Endothelial cell of umbilical vein (primary cell): ENCODE measurements around the gene TWIST2. TPM values are rescaled to one million over a fixed set of nuclear protein-coding genes. Genes with fewer than 3 reads are reported as not detected.

ENCODE experiments used
- BruUV-seq: library from RNA; stranded (reverse); fragments of 400-500 nt; replicated peaks from 2 replicates; lab custom pipeline; 2021; lab: Mats Ljungman, UMichigan
- CTCF ChIA-PET: fragments of 300-600, 350-600 bp; sonication (Branson Sonifier 250); formaldehyde crosslinking; loops from one replicate; lab custom pipeline; 2021; ENCODE audit warnings: antibody characterized with exemption, inconsistent platforms; lab: Charles Lee
- POLR2A ChIA-PET: fragments of 300-600, 350-600 bp; sonication (Branson Sonifier 250); formaldehyde crosslinking; loops from one replicate; lab custom pipeline; 2021; ENCODE audit warnings: antibody characterized with exemption, inconsistent platforms; lab: Charles Lee
- DNase-seq: peaks from one replicate; pipeline ENCODE4 v3.0.0-alpha.2; 2011; ENCODE audit warnings: low read depth, low spot score
- FAIRE-seq: peaks from 2 replicates; lab custom pipeline; 2011; peaks lifted over from hg19 to GRCh38; lab: Jason Lieb, UNC
- H2AFZ ChIP-seq: 2 replicates; pipeline ENCODE4 v1.6.0; 2012; ENCODE audit warnings: low read depth, low read length, control low read depth, inconsistent platforms
- H3K27ac ChIP-seq: 2 replicates; pipeline ENCODE4 v1.5.1; 2011; ENCODE audit warnings: low read depth, mild to moderate bottlenecking, control low read depth, low read length, moderate library complexity; ENCODE audit not compliant: insufficient read depth
- H3K27me3 ChIP-seq, 2 experiments: 2 replicates each; pipeline versions ENCODE4 v1.6.0 to v1.6.1; 2011; ENCODE audit warnings: low read length in 2 of 2, mixed read lengths in 1 of 2; ENCODE audit not compliant: control insufficient read depth in 2 of 2, insufficient read depth in 2 of 2
- H3K36me3 ChIP-seq, 2 experiments: 2 replicates in 1 of 2; 3 replicates in 1 of 2; pipeline ENCODE4 v1.5.1; 2011; ENCODE audit warnings: low read length in 2 of 2, mild to moderate bottlenecking in 1 of 2, moderate library complexity in 1 of 2; ENCODE audit not compliant: control insufficient read depth in 2 of 2, insufficient read depth in 2 of 2; ENCODE audit errors: extremely low read depth in 1 of 2
- H3K4me1 ChIP-seq: 3 replicates; pipeline ENCODE4 v1.5.1; 2011; ENCODE audit warnings: mild to moderate bottlenecking, low read length; ENCODE audit not compliant: control insufficient read depth, insufficient read depth; ENCODE audit errors: extremely low read depth
- H3K4me2 ChIP-seq: 2 replicates; pipeline ENCODE4 v1.6.1; 2011; ENCODE audit warnings: low read length, control low read depth, mixed read lengths; ENCODE audit not compliant: insufficient read depth
- H3K4me3 ChIP-seq, 3 experiments: fragments of 200-600 bp in 1 of 3; sonication (generic), shearing (Covaris generic) in 1 of 3; replicated peaks in 1 of 3; 2 replicates each; pipeline ENCODE4 v1.5.1; 2011 to 2016; ENCODE audit warnings: control low read depth in 3 of 3, low read length in 3 of 3, mild to moderate bottlenecking in 2 of 3, inconsistent platforms in 1 of 3, low read depth in 1 of 3, moderate library complexity in 1 of 3; ENCODE audit not compliant: insufficient read depth in 1 of 3
- H3K79me2 ChIP-seq: 2 replicates; pipeline ENCODE4 v1.6.0; 2012; ENCODE audit warnings: low read length, inconsistent platforms; ENCODE audit not compliant: control insufficient read depth, insufficient read depth
- H3K9ac ChIP-seq: replicated peaks from 2 replicates; pipeline ENCODE3; 2011; ENCODE audit warnings: low read length, control low read depth; ENCODE audit not compliant: insufficient read depth; ENCODE audit errors: extremely low read depth
- H3K9me1 ChIP-seq: replicated peaks from 3 replicates; pipeline ENCODE4 v1.6.0; 2011; ENCODE audit warnings: mild to moderate bottlenecking, low read length; ENCODE audit not compliant: control insufficient read depth, insufficient read depth; ENCODE audit errors: extremely low read depth
- H3K9me3 ChIP-seq: replicated peaks from 2 replicates; pipeline ENCODE4 v1.5.1; 2012; ENCODE audit warnings: low read length, inconsistent platforms; ENCODE audit not compliant: control insufficient read depth, insufficient read depth
- H4K20me1 ChIP-seq: replicated peaks from 2 replicates; pipeline ENCODE3; 2011; ENCODE audit warnings: mild to moderate bottlenecking, low read length; ENCODE audit not compliant: control insufficient read depth, insufficient read depth; ENCODE audit errors: extremely low read depth
- EZH2 ChIP-seq: IDR thresholded peaks from 2 replicates; pipeline ENCODE4 v1.6.1; 2012; ENCODE audit warnings: borderline replicate concordance, low read depth, mild to moderate bottlenecking, moderate library complexity, low read length, inconsistent platforms; ENCODE audit not compliant: severe bottlenecking
- FOS ChIP-seq: IDR thresholded peaks from 2 replicates; pipeline ENCODE4 v1.6.1; 2011; ENCODE audit warnings: mild to moderate bottlenecking, low read length, moderate library complexity, borderline replicate concordance; ENCODE audit not compliant: insufficient read depth
- GATA2 ChIP-seq: IDR thresholded peaks from 2 replicates; pipeline ENCODE4 v1.7.0; 2011; ENCODE audit warnings: low read depth, mild to moderate bottlenecking, moderate library complexity, mixed read lengths, low read length; ENCODE audit not compliant: insufficient read length, insufficient read depth
- JUN ChIP-seq: IDR thresholded peaks from 2 replicates; pipeline ENCODE4 v1.6.1; 2011; ENCODE audit warnings: borderline replicate concordance, low read depth; ENCODE audit not compliant: insufficient read length, insufficient read depth
- MAX ChIP-seq: IDR thresholded peaks from 2 replicates; pipeline ENCODE4 v1.6.1; 2011; ENCODE audit not compliant: insufficient read depth, insufficient read length
- MYC ChIP-seq: IDR thresholded peaks from one replicate; pipeline ENCODE4 v1.6.1; 2011; ENCODE audit warnings: mild to moderate bottlenecking, low read depth, low read length
- POLR2A ChIP-seq: IDR thresholded peaks from 2 replicates; pipeline ENCODE4 v1.6.1; 2012; ENCODE audit warnings: low read depth, mild to moderate bottlenecking, control low read depth, low read length
- POLR2AphosphoS5 ChIP-seq: IDR thresholded peaks from 2 replicates; pipeline ENCODE4 v1.6.1; 2012; ENCODE audit warnings: low read depth, mild to moderate bottlenecking, control low read depth, low read length, moderate library complexity; ENCODE audit not compliant: insufficient read depth
- dilution Hi-C: fragments of 300-500 bp; cut with MboI; formaldehyde crosslinking; loops from one replicate; pipeline ENCODE4 v1.15.0; 2019; ENCODE audit warnings: low sequenced_read_pairs; ENCODE audit not compliant: extremely low pct_ligation_motif_present
- intact Hi-C: fragments of 100-400 bp; cut with micrococcal nuclease; formaldehyde crosslinking; loops from one replicate; pipeline ENCODE4 v1.10.0; 2022
- polyA plus RNA-seq, 4 experiments: library from polyadenylated mRNA; depleted of rRNA in 3 of 4; stranded (reverse) in 3 of 4; unstranded in 1 of 4; fragments of >200 nt; gene quantifications; 2 replicates each; pipeline versions ENCODE4 v1.2.1 to v1.2.3, GENCODE V29; 2011 to 2012; ENCODE audit warnings: missing spikeins in 1 of 4
- total RNA-seq: library from RNA; stranded (reverse); gene quantifications from 2 replicates; pipeline ENCODE4 v1.2.3, GENCODE V29; 2021
- TF ChIP-seq, protein P1 (sequence below), 2 donors: IDR thresholded peaks; 1 replicate in 1 of 2; 2 replicates in 1 of 2; pipeline ENCODE4 v1.5.1; 2011; ENCODE audit warnings: low read length in 2 of 2, mild to moderate bottlenecking in 2 of 2, moderate library complexity in 2 of 2, control low read depth in 1 of 2, inconsistent platforms in 1 of 2, low read depth in 1 of 2; ENCODE audit not compliant: insufficient read depth in 1 of 2; ENCODE audit errors: extremely low read depth in 1 of 2

Gene TWIST2
- total and polyA plus RNA-seq, 2 donors (not counting 3 experiments of a cell fraction or from before 2014, with no cell fraction given) = 2.3 to 3.4 TPM

DNA sequence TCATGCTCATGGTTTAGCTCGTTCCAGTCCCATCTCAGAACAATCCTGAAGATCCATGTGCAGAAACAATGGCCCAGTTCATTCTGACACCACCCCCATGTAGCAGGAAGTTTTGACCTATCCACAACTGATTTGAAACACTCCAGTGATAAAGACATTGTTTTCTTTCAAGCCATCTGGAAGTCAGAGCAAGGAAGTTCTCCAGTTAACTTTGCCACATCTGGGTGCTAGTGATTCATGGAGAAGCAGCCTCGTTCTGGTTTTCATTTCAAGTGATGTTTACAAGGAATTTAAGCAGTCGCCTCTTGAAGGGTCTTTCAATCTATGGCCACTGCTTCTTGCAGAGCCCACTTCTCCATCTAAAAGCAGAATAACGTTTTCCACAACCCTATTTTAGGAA lies 36.6 kb upstream of the TWIST2 start:
- Histone ChIP-seq H4K20me1 (no peaks in the 10 kb centered on the region), H3K36me3 (no peaks in the 10 kb centered on the region), H3K79me2 (no peaks in the 10 kb centered on the region), H3K9ac (no peak overlapping the region), H3K9me3 (no peaks in the 10 kb centered on the region), H3K4me3 (no peak overlapping the region), H3K9me1 (no peaks in the 10 kb centered on the region), H3K4me2 (no peak overlapping the region), H3K4me1 (no peaks in the 10 kb centered on the region), H3K27me3 (no peaks in the 10 kb centered on the region), H3K27ac (no peak overlapping the region), H2AFZ (no peak overlapping the region)
- POLR2A ChIA-PET = no interaction called here
- TF ChIP-seq MAX = no peak
- TF ChIP-seq JUN = no peak
- TF ChIP-seq MYC = no peak
- TF ChIP-seq FOS = no peak
- TF ChIP-seq, protein P1, sequence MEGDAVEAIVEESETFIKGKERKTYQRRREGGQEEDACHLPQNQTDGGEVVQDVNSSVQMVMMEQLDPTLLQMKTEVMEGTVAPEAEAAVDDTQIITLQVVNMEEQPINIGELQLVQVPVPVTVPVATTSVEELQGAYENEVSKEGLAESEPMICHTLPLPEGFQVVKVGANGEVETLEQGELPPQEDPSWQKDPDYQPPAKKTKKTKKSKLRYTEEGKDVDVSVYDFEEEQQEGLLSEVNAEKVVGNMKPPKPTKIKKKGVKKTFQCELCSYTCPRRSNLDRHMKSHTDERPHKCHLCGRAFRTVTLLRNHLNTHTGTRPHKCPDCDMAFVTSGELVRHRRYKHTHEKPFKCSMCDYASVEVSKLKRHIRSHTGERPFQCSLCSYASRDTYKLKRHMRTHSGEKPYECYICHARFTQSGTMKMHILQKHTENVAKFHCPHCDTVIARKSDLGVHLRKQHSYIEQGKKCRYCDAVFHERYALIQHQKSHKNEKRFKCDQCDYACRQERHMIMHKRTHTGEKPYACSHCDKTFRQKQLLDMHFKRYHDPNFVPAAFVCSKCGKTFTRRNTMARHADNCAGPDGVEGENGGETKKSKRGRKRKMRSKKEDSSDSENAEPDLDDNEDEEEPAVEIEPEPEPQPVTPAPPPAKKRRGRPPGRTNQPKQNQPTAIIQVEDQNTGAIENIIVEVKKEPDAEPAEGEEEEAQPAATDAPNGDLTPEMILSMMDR (IDR thresholded peaks at IDR 0.05; ENCODE audit: extremely low read depth in 1 of 2, insufficient read depth in 1 of 2, low read depth in 1 of 2, low read length in 2 of 2) = no peak
- TF ChIP-seq POLR2A = no peak
- no peak for TF ChIP-seq GATA2
- TF ChIP-seq EZH2 = no peak
- TF ChIP-seq POLR2AphosphoS5 = no peak
- dilution Hi-C loops = no loop called here
- FAIRE-seq = no peak
- CTCF ChIA-PET = no interaction called here
- intact Hi-C loops = no loop called here
- no peak for DNase-seq
- BruUV-seq = no TSS peak
